Right forelimb (tissue), 1 donor: ENCODE results near the gene MSI2.

Source experiments
- DNase-seq: peaks from one replicate; pipeline ENCODE4 v3.0.0-alpha.2; 2018

Gene MSI2

DNA sequence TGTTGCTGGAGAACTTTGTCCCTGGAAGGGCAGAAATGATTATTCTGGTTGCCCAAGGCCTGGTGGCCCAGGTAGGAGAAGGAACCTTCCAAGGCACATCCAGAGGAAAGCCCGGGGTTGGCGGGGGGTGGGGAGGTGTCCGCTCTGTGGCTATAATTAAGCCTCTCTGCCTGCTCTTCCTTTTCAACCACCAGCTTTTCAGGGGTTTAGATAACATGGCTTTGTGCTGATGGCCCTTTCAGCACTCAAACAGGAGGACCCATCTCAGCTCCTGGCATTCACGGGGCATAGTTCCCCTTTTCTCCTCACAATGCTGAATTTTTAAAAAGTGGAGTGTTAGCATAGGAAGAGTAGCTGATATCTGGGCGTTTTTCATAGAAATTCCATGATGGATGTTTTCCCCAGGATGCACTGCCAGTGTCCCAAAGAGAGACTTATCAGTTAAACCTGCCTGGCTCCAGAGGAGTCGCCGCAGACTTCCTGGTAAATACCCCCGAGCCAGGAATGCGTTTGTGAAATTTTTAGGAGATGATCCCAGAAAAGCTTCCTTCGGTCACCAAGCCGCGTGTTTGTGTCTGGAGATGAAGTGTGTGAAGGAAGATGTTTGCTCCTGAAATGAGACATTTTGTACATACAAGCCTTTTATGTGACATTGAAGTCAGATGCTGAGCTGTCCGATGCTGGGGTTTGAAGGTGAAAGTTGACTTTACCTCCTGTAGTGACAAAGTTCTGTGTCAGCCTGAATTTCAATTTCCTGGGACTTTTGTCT, 188.5 kb downstream of the MSI2 start:
- no peak for DNase-seq

DNA sequence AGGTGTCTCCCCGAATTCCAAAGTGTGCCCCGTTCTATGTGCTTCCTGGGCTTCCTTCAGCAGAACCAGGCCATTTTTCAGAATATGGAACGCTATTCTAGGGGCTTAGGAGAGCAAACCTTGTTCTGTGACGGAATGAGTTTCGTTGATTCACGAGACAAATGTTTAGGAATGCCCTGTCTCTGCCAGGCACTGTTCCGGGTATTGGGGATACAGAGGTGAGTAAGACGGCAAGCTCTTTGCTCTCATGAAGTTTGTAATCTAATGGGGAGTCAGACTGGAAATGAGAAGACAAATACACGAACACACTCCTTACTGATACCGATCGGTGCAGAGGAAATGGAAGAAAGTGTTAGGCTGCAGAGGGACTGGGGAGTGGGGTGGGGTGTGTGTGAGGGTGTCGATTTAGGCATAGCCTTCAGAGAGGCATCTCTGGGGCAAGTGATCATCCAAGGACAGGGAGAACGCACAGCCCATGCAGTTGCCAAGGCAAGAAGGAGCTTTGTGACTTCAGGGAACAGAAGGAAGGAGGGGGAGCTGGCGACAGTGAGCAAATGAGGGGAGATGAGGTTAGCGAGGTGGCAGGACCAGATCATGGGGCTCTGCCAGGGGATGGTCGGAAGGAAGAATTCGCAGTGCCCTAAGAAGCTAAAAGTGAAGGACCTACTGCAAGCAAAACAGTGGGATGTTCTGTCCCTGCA, 189.6 kb downstream of the MSI2 start:
- DNase-seq, result no peak

DNA sequence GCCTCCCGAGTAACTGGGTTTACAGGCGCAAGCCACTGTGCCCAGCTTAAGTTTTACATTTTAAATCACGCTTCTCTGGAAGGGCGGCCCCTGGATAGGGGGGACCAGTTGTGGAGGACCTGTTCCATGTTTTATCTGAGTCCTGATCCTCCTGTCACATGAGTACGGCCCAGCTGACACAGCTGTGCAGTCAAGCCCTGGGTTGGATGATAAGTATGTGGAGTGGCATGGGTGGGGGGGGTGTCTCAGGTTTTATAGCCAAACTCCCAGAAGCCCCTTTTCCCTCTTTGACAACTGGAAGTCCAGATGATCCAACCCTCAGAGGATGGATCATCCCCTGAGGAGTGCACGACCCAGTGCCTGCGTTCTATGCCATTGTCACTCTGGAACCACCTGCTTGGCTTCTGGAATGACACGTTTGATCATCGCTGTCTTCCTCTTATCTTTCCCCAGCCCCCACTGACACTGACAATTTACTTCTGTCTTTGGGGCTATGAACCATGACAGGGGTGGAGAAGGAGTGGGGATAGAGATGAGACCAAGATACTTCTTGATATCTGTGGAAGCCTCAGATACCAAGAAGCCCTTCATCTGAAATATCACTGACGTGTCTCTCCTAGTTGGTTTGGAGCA, 191.2 kb downstream of the MSI2 start:
- DNase-seq, result no peak

DNA sequence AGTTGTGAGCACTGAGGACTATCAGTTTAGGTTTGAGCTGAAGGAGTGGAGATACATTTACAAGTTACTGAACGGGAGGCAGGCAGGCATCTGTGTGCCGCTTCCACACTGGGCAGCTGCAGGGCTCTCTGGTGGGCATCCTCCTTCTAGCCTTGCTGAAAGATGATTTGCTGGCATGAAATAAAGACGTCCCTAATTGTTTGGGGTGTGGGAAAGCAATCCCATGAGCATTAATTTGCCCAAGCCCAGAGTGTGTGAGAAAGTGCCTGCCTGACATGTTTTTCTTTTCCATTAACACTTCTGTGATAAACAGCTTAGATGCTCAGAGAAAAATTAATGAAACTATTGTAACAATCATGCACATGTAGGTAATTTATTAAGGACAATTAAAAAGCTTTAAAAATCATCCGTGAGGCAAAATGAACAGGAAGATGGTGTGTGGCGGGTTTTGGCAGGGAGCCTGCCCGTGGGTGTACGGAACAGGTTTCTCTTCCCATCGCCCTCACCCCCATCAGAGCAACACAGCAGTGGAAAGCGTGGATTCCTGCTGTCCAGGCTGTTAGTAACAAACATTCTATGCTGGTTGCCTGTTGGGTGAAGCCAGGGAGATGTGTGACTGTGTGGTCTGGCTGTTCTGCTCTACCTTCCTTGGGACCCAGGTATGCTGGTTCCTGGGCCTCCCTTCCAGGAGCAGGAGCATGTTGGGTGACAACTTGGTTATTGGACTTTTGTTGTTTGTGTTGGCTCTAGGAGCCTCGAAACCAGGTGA, 191.9 kb downstream of the MSI2 start:
- DNase-seq, result no peak

DNA sequence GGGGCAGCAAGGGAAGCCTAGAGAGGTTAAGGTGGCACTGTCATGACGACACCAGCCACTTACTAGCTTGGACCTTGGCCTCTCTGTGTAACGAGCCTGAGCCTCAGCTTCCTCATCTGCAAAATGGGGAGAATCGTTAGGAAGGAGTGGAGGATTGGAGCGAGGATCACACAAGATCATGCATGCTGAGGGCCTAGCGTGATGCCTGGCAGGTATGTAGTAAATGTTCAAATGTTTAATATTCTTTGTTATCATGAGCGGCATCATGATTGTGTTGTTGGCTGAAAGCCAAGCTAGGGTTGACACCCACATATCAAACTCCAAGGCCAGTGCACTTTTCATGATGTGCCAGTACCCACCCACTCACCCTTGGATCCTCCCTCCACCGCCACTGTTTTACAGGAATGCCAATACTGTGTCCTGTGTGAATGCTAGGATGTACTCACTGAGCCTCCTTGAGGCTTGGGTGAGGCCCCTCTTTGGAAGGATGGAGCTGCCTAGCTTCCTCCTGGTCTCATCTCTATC, 192.5 kb downstream of the MSI2 start:
- DNase-seq, result no peak

DNA sequence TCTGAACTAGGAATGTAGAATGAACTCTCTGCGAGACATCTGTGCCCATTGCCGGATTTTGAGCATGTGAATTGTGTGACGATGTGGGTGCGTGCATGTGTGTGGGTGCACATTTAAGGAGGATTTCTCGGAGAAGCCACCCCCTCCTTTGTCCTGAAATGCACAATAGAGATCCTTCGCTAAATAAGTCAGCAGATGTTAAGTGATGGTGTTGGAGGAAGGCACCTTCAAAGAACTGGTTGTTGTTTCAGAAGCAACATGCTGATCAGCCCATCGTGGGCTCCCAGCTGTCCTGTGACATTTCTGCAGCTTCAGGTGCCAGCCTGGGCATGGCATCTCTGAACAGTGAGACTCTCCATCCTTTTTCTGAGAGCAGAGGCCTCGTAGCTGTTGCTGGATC, 194.9 kb downstream of the MSI2 start:
- DNase-seq, result no peak

DNA sequence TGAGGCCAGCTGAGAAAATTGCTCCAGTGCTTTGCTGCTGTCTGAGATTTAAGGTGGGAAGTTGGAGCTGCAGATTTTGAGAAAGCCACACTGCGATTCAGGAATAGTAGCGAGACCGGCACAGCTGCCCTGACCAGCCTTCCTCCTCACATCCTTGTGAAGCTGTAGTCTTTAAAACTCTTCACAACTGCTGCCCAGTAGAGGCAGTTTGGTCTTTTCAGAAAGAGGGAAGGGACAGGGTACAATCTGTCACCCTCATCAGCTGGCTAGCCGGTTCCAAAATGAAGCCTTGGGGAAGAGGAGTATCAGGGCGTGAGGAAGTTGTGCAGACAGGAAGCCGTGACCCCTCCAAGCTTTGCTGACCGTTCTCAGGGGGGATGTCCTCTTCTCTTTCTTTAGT, 195.3 kb downstream of the MSI2 start:
- DNase-seq, result no peak

DNA sequence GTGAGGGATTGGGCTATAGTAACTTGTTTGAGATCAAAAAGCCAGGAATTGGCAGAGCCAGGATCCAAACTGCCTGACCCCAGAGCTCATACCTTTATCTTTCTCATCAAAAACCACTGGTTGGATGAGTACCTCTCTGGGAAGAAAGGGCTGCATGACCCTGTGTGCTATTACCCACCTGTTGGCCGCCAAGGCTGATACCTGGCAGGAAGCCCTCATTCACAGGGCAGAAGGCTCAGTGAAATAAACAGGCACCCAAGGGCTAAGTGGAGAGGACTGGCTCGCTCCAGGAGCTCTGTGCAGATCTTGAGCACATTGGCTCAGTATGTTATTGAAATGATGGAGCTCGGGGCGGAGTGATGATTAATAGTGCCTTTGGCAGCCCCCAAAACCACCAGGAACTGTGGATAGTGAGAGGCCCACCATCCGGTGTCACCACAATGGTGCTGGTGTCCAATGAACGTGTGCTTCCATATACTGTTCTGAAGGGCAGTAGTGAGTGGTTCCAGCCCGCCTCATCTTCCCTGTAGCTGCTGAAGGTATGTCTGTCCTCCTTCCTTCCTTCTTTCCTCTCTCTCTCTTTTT, 197.6 kb downstream of the MSI2 start:
- DNase-seq, result no peak

DNA sequence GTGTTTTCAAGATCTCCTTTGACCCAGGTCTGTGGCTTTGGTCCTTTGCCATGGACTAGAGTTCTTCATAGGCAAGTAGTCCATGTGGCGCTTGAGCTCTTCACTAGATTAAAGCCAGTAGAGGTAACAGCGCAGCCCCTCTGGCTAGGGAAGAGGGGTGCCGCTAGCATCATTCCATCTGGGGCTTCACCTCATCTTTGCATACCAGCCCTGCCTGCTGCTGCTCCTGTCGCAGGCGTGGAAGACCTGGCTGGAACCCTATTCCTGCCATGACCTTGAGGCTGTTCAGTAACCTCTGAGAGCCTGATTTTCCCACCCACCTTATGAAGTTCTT, 198.4 kb downstream of the MSI2 start:
- DNase-seq, result no peak

DNA sequence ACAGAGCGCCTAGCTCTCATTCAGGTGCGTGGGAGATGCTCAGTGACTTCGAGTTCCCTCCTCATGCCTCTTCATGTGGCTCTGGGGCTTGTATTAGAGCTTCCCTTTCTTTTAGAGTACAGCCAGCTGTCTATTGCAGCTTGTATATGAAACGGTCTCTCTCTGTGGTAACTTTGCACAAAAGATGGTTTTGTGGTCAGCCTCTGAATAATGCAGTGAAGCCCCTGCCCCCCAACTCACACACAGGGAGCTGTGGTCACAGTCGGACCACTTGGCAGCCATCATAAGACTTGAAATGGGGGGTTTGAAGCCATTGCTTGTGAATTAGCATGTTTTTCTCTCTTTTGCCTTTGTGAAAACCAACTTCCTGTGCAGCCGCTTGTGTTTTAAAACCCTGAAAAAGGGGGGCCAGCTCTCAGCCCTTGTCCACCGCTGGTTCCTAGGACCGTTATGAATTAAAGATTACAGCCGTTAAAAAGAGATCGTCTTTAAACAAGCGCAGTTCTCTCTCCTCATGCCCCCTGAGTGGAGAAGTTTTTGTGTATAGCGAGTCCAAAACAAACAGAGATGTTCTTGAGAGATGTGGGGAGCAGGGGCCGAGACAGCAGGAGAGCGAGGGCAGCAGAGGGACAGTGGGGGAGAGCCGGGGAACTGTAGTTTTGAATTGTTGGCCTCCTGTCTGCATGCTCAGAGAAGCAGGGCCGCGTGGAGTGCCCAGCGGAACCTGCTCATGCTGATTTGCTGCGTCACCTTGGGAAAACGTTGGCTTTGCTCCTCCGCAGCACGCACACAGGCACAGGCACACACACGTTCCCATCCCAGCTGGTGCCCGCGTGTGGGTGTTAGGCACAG, 199.0 kb downstream of the MSI2 start:
- DNase-seq, result no peak

DNA sequence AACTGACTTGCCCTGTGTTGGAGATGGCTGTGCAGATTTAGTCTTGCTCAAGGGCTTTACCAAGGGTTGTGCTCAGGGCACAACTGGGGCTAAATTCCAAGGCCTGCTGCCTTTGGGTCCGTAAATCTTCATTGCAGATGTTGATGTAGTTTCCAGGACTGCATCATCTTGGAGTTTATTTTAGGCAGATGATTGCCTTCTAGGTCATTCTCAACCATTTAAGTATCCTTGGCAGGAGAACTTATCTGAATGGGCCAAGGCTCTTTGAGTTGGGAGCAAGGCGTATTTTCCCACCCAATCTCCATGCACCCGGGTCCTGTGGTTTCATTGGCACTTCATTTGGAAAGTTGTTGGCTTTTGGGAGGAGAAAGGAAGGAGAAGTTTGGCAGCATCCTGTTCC, 200.3 kb downstream of the MSI2 start:
- DNase-seq, result no peak

DNA sequence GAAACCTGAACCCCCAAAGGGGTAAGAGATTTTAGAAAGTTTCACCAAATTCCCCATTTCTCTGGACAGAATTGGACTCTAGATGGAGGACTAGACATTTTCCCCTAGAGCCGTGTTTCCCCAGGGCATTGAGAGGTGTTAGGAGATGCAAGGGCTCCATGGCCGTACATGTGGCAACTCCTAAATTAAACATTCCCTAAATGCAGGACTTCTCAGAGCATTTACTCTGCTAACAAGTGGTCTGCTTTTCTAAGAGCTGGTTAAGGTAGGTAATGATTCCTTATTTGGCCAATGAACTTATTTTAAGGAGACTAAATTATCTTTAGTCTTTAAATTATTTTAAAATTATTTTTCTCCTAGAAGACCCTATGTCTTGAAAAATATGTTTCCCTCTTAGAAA, 200.9 kb downstream of the MSI2 start:
- DNase-seq, result no peak

DNA sequence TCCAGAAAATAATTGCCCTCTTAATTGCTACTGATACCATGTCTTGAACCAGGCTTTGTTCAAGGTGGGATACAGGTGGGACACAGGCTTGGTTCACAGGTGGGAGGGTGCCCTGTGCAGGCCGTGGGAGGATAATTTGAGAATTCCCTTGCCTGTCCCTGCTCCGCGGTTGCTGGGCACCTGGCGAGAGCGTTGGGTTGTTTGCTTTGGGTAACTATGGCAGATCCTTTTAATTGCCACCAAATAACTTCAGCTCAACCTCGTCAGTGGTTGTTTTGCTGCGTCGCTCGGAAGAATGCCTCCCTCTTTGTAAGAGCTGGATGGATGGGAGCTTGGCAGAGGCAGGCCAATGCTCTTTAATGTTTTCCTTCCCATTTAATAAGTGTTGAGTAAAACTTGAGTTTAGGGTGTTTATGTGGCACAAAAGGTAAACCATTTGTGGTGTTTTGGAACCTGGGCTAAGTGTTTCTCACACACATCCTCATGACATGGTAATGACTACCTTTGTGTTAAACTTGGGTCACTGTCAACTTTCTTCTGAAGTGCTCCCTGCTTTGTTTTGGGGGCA, 202.5 kb downstream of the MSI2 start:
- DNase-seq, result no peak

DNA sequence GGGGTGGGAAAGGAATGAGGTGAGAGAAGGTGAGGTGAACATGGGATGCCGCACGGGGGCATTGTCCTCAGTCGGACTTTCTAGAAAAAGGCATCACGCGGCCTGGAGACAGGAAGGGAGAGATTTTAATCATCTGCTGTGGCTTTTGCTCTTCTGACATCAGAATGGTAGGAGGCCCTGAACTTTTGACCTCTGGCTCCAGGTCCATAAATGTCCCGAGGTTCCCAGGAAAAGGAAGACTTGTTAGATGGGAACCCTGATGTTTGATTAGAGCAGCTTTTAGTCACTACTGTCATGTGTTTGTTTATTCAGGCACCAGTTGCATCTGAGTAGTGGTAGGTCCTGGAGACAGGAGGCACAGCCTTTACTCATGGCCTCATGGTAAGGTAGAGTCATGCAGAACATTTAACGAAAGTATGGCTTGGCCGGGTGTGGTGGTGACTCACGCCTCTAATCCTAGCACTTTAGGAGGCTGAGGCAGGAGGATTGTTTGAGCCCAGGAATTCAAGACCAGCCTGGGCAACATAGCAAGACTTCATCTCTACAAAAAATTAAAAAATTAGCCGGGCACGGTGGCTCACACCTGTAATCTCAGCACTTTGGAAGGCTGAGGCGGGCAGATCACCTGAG, 203.1 kb downstream of the MSI2 start:
- no peak for DNase-seq

DNA sequence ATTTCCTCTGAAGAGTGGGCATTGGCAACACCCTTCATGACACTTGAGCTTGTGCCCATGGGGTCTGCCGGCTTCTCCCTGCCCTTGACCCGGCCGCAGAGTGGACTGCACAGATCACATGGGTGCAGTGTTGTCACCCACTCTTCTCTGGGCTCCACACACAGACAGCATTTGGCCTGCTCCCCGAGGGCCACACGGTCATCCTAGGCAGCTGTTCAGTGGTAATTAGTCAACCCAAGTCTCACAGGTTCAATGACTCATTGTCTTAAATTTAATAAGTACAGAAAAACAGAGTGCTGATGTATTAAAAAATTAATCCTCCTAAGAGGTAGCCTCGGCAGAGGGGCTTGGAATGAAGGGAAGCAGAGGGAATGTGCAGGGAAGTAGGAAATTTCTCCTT, 204.8 kb downstream of the MSI2 start:
- DNase-seq, result no peak

DNA sequence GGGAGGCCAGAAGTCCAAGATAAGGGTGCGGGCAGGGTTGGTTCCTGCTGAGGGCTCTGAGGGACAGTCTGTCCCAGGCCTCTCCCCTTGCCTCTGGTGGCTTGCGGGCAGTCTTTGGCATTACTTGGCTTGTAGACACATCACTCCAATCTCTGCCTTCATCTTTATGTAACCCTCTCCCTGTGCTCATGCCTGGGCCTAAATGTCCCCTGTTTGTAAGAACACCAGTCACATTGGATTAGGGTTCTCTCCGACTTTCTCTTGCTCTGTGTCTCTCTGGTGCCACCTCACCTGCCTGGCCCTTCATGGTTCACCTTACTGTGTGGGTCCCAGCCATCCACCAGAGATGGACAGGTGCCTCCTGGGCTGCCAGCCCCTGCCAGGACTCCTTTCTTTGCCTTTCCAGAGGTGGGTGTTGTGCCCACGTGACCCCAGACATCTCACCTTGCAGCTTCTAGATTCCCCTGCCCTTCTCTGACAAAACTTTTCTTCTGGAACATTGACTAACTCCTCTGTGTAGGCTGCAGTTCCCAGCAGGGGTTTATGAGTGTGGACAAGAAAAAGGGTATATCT, 205.8 kb downstream of the MSI2 start:
- DNase-seq, result no peak

DNA sequence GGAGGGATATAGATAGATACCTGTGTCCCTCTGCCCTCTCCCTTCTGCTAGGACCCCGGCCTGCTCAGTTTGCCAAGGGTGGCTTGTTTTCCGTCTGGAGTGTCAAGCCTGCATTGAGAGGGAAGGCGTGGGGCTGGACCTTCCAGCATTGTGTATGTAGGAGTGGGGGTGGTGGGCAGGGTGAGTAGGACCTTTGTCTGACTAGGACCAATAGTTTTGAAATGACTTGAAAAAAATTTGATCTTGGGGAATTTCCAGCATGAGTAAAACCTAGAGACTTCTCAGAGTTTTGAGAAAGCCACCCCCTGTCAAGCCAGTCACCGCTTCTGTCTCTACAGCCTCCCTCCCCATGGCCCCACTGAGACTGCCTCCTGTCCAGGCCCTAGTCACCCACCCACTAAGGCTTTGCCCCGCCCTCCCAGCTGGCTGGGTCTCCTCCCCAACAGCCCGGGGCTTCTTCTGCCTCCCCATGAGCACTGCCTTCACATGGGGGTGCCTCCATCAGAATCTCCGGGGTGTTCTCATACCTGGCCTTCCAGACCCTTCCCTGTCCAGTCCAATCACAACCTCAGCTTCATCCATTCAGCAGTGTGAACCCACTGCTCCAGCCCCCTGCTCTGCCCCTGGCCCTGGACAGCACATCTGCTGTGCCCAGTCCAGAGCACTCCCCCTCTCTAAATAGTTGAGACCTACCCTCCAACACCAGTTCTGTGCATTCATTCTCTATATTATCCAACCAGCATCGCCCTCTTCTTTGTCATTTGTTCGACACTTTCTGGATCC, 207.0 kb downstream of the MSI2 start:
- no peak for DNase-seq

DNA sequence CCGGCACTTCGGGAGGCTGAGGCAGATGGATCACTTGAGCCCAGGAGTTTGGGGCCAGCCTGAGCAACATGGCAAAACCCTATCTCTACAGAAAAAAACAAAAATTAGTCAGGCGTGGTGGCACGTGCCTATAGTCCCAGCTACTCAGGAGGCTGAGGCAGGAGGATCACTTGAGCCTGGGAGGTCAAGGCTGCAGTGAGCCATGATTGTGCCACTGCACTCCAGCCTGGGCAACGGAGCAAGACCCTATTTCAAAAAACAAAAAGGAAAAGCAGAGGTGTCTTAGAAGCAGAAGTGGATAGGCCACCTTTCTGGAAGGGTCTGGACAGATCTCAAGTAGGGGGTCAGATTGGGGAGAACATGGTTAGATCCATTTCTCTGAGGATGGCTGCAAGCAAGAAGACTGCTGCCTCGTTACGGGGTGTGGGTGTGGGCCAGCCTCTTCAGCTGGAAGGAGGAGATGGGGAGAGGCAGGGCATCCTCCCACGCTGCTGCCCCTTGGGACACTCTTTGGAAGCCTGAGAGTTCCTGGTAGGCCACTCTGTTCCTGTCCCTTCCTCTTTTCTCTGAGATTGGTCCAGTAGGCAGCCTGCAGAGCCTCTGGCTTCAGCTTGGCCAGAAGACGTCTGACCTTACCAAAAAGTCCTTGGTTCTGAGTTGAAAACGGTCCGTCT, 208.0 kb downstream of the MSI2 start:
- DNase-seq, result no peak

DNA sequence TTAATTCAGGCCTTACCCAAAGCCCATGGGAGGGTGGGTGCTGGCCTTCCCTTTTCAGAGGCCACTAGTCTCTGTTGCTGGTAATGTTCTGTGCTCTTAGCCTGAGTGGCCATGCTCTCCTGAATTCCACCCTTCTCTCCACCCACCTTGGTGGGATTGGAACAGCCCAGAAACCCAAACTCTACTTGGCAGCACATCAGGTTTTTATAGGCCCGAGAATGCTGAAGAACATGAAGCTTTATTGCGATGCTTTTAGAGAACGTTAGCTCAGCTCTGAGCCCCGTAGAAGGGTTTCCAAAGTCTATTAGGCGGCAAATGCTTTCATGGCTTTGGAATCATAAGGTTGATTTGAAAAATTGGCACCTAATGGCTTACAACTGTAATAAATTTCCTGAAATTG, 209.3 kb downstream of the MSI2 start:
- DNase-seq, result no peak
